HG03432 (cell line): ENCODE results near the gene ZNF516.
A peak's percentile ranks its signal among the peaks of the same experiment; 100 is the strongest.
"Not testable (repeated sequence)": the region's sequence is repeated elsewhere in the genome, so short reads cannot be mapped to it uniquely, and the experiment has no call there.

Source experiments
- ATAC-seq: cut with Tn5 transposase; IDR thresholded peaks from one replicate; pipeline ENCODE4 v1.9.1; 2021; ENCODE audit warnings: mild to moderate bottlenecking, moderate library complexity; ENCODE audit not compliant: unreplicated experiment

ZNF516 gene

GRCh38 chr18:76490670-76491472 is 4.2 kb downstream of the ZNF516 start:
- no peak for ATAC-seq

- no peak for ATAC-seq
These were observed 5.0 kb downstream of the ZNF516 start for GRCh38 chr18:76490033-76490432.

- no peak for ATAC-seq
These were observed 6.0 kb downstream of the ZNF516 start for GRCh38 chr18:76489081-76489480.

GRCh38 chr18:76488190-76488589 is 6.9 kb downstream of the ZNF516 start:
- ATAC-seq = no peak

GRCh38 chr18:76487782-76488181 is 7.3 kb downstream of the ZNF516 start:
- ATAC-seq = no peak

GRCh38 chr18:76487070-76487469 is 8.0 kb downstream of the ZNF516 start:
- ATAC-seq = no peak

GRCh38 chr18:76486574-76486973 is 8.5 kb downstream of the ZNF516 start:
- no peak for ATAC-seq

- no peak for ATAC-seq
These were observed 9.0 kb downstream of the ZNF516 start for GRCh38 chr18:76486038-76486437.

- peak; percentile 73 for ATAC-seq
These were observed 10.2 kb downstream of the ZNF516 start for GRCh38 chr18:76484749-76485387.

- no peak for ATAC-seq
These were observed 11.3 kb downstream of the ZNF516 start for GRCh38 chr18:76483780-76484179.

GRCh38 chr18:76482971-76483691 is 11.9 kb downstream of the ZNF516 start:
- no peak for ATAC-seq

- ATAC-seq = no peak
These were observed 12.8 kb downstream of the ZNF516 start for GRCh38 chr18:76482267-76482666.

GRCh38 chr18:76480913-76481312 is 14.1 kb downstream of the ZNF516 start:
- no peak for ATAC-seq

- no peak for ATAC-seq
These were observed 15.4 kb downstream of the ZNF516 start for GRCh38 chr18:76479351-76480238.

GRCh38 chr18:76476665-76477561 is 18.1 kb downstream of the ZNF516 start:
- ATAC-seq = peak; percentile 55

- no peak for ATAC-seq
These were observed 19.4 kb downstream of the ZNF516 start for GRCh38 chr18:76475450-76476194.

- ATAC-seq = no peak
These were observed 20.2 kb downstream of the ZNF516 start for GRCh38 chr18:76474824-76475223.

GRCh38 chr18:76473521-76473920 is 21.5 kb downstream of the ZNF516 start:
- not testable (repeated sequence) for ATAC-seq

GRCh38 chr18:76472829-76473228 is 22.2 kb downstream of the ZNF516 start:
- no peak for ATAC-seq
